ENCODE data around the gene RNF13. TPM values are rescaled to one million over a fixed set of nuclear protein-coding genes. Genes with fewer than 3 reads are reported as not detected.
"Not testable (repeated sequence)": the region's sequence is repeated elsewhere in the genome, so short reads cannot be mapped to it uniquely, and the experiment has no call there.

Gene RNF13
- total and polyA plus RNA-seq, 2 donors (not counting 3 experiments of a cell fraction or from before 2014, with no cell fraction given), result 16.4 to 27.1 TPM

- Histone ChIP-seq H3K9ac (replicated peaks; ENCODE audit: extremely low read depth, insufficient read depth, low read length) (no peak overlapping the region), H3K27me3 (ENCODE audit: control insufficient read depth in 2 of 2, insufficient read depth in 2 of 2, low read length in 2 of 2) (no peaks in the 10 kb centered on the region), H2AFZ (ENCODE audit: low read depth, low read length) (no peak overlapping the region), H4K20me1 (replicated peaks; ENCODE audit: control insufficient read depth, extremely low read depth, insufficient read depth, low read length) (peaks cover 5% of the 10 kb centered on the region), H3K27ac (ENCODE audit: insufficient read depth, low read depth, low read length) (no peak overlapping the region), H3K4me2 (ENCODE audit: insufficient read depth, low read length) (no peak overlapping the region), H3K4me1 (ENCODE audit: control insufficient read depth, extremely low read depth, insufficient read depth, low read length) (no peaks in the 10 kb centered on the region), H3K36me3 (ENCODE audit: control insufficient read depth in 2 of 2, extremely low read depth in 1 of 2, insufficient read depth in 2 of 2, low read length in 2 of 2) (no peaks in the 10 kb centered on the region), H3K9me1 (replicated peaks; ENCODE audit: control insufficient read depth, extremely low read depth, insufficient read depth, low read length) (no peaks in the 10 kb centered on the region), H3K9me3 (replicated peaks; ENCODE audit: control insufficient read depth, insufficient read depth, low read length) (no peaks in the 10 kb centered on the region), H3K79me2 (ENCODE audit: control insufficient read depth, insufficient read depth, low read length) (peaks cover 16% of the 10 kb centered on the region), H3K4me3 (replicated peaks in 1 of 3; ENCODE audit: insufficient read depth in 1 of 3, low read depth in 1 of 3, low read length in 3 of 3) (no peak overlapping the region)
- no peak for DNase-seq (ENCODE audit: low read depth, low spot score)
- POLR2A ChIA-PET, result no interaction called here
- CTCF ChIA-PET, result no interaction called here
- BruUV-seq (replicated peaks), result no TSS peak
- dilution Hi-C loops (cut with MboI; ENCODE audit: extremely low pct_ligation_motif_present, low sequenced_read_pairs), result no loop called here
- no peak for TF ChIP-seq POLR2AphosphoS5 (IDR thresholded peaks at IDR 0.05; ENCODE audit: insufficient read depth, low read depth, low read length)
- TF ChIP-seq GATA2 (IDR thresholded peaks at IDR 0.05; ENCODE audit: insufficient read depth, insufficient read length, low read depth, low read length), result no peak
- TF ChIP-seq JUN (IDR thresholded peaks at IDR 0.05; ENCODE audit: borderline replicate concordance, insufficient read depth, insufficient read length, low read depth), result no peak
- TF ChIP-seq EZH2 (IDR thresholded peaks at IDR 0.05; ENCODE audit: borderline replicate concordance, low read depth, low read length, severe bottlenecking), result no peak
- TF ChIP-seq MAX (IDR thresholded peaks at IDR 0.05; ENCODE audit: insufficient read depth, insufficient read length), result no peak
- TF ChIP-seq POLR2A (IDR thresholded peaks at IDR 0.05; ENCODE audit: low read depth, low read length), result no peak
- no peak for TF ChIP-seq CTCF (IDR thresholded peaks at IDR 0.05; ENCODE audit: extremely low read depth in 1 of 2, insufficient read depth in 1 of 2, low read depth in 1 of 2, low read length in 2 of 2)
- no peak for TF ChIP-seq MYC (IDR thresholded peaks at IDR 0.05; ENCODE audit: low read depth, low read length)
- TF ChIP-seq FOS (IDR thresholded peaks at IDR 0.05; ENCODE audit: borderline replicate concordance, insufficient read depth, low read length), result no peak
- FAIRE-seq, result no peak
- intact Hi-C loops (cut with micrococcal nuclease), result no loop called here
Measured at GRCh38 chr3:149828390-149828789, 15.4 kb downstream of the RNF13 start.

GRCh38 chr3:149829631-149830030 lies 16.6 kb downstream of the RNF13 start:
- H3K9ac ChIP-seq (replicated peaks; ENCODE audit: extremely low read depth, insufficient read depth, low read length); H3K4me3 ChIP-seq (replicated peaks in 1 of 3; ENCODE audit: insufficient read depth in 1 of 3, low read depth in 1 of 3, low read length in 3 of 3); H3K36me3 ChIP-seq (ENCODE audit: control insufficient read depth in 2 of 2, extremely low read depth in 1 of 2, insufficient read depth in 2 of 2, low read length in 2 of 2); BruUV-seq (replicated peaks); H3K4me2 ChIP-seq (ENCODE audit: insufficient read depth, low read length); H3K4me1 ChIP-seq (ENCODE audit: control insufficient read depth, extremely low read depth, insufficient read depth, low read length); CTCF ChIA-PET; FAIRE-seq; H3K9me1 ChIP-seq (replicated peaks; ENCODE audit: control insufficient read depth, extremely low read depth, insufficient read depth, low read length); H3K27ac ChIP-seq (ENCODE audit: insufficient read depth, low read depth, low read length); H3K27me3 ChIP-seq (ENCODE audit: control insufficient read depth in 2 of 2, insufficient read depth in 2 of 2, low read length in 2 of 2); dilution Hi-C loops (cut with MboI; ENCODE audit: extremely low pct_ligation_motif_present, low sequenced_read_pairs); POLR2A ChIA-PET; DNase-seq (ENCODE audit: low read depth, low spot score); H2AFZ ChIP-seq (ENCODE audit: low read depth, low read length); H4K20me1 ChIP-seq (replicated peaks; ENCODE audit: control insufficient read depth, extremely low read depth, insufficient read depth, low read length); H3K9me3 ChIP-seq (replicated peaks; ENCODE audit: control insufficient read depth, insufficient read depth, low read length); intact Hi-C loops (cut with micrococcal nuclease): not testable (repeated sequence)
- H3K79me2 ChIP-seq (ENCODE audit: control insufficient read depth, insufficient read depth, low read length), result peaks cover 17% of the 10 kb centered on the region

All from endothelial cell of umbilical vein (primary cell).